Activated CD8-positive, alpha-beta T cell treated with anti-CD3 and anti-CD28 coated beads, Interleukin-2, amount 10 ng/mL, durations not matched to agents 7 days and 5 days (primary cell): ENCODE measurements around the gene NAA50. TPM values are rescaled to one million over a fixed set of nuclear protein-coding genes. Genes with fewer than 3 reads are reported as not detected.

Experiments used
- ATAC-seq: fragments of 150-1000 bp; cut with Tn5 transposase; one replicate; pipeline ENCODE4 v1.10.0; 2021; ENCODE audit warnings: moderate library complexity
- CTCF ChIA-PET: fragments of 350-600 bp; sonication (Branson Sonifier 250); formaldehyde crosslinking; loops from one replicate; lab custom pipeline; 2021; ENCODE audit warnings: antibody characterized with exemption; lab: Charles Lee
- POLR2A ChIA-PET: fragments of 350-600 bp; sonication (Branson Sonifier 250); formaldehyde crosslinking; loops from one replicate; lab custom pipeline; 2021; ENCODE audit warnings: antibody characterized with exemption; lab: Charles Lee
- DNase-seq: peaks from one replicate; pipeline ENCODE4 v3.0.0-alpha.2; 2020
- H3K27ac Mint-ChIP-seq: one replicate; pipeline ENCODE4 v1.8.0; 2021; ENCODE audit warnings: mild to moderate bottlenecking, mixed read lengths
- H3K27me3 Mint-ChIP-seq: one replicate; pipeline ENCODE4 v1.8.0; 2021; ENCODE audit warnings: low read depth, mixed read lengths
- H3K36me3 Mint-ChIP-seq: one replicate; pipeline ENCODE4 v1.8.0; 2021; ENCODE audit warnings: low read depth, mixed read lengths
- H3K4me1 Mint-ChIP-seq: one replicate; pipeline ENCODE4 v1.8.0; 2021; ENCODE audit warnings: low read depth, mixed read lengths
- H3K4me3 Mint-ChIP-seq: one replicate; pipeline ENCODE4 v1.8.0; 2021; ENCODE audit warnings: mild to moderate bottlenecking, mixed read lengths
- H3K9me3 Mint-ChIP-seq: one replicate; pipeline ENCODE4 v1.8.0; 2022; ENCODE audit warnings: mixed read lengths; ENCODE audit not compliant: insufficient read depth
- total RNA-seq, 2 experiments: library from RNA; stranded (reverse); gene quantifications; one replicate each; pipeline ENCODE4 v1.2.3, GENCODE V29; 2021

NAA50 gene
- total RNA-seq = 100 to 1,000 TPM; 108 to 116 TPM

DNA sequence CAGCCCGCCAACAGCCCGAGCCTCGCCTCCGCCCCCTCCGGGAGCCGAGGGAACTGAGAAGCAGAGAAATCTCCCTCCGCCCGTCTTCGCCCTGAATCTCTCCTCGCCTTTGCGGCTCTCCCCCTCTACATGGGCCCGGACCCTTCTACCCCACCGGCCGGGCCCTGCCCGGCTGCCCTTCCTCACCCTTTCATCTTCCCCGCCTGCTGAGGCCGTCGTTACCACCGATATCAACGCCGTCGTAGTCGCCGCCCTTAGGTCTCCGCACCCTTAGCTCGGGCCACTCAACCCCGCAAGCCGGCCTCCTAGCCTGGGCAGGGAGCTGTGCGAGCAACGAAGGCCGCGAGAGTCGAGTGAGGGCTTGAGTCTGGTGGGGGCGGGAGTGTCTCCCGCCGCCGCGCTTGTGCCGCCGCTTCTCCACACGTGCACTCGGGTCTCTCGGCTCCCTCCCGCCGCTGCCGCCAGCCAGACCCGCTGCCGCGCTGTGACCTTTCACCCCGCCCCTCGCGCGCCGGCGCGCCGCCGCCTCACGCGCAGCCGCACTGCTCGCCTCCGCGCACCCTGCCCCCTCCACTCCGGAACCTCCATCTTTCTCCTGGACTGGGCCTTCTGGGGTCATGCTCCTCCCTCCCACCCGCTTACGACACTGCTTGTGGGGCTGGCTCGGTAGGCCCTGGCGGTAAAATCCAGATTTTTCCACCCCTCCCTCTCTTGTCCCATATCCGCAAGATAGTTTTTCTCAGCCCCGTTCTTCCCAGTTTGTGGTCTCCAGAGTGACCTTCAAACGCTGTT is at the start of gene NAA50:
Gene NAA50, minus strand, starts transcription at position 494 of the 792 bp plus-strand sequence. Its CDS starts 300 bp downstream, at position 194.
- peak; percentile 80 for ATAC-seq
- H3K4me1 Mint-ChIP-seq = peaks cover 55% of the 10 kb centered on the region
- H3K4me3 Mint-ChIP-seq = peak within 1 kb of the TSS; percentile 96
- peak within 1 kb of the TSS; percentile 100 for H3K27ac Mint-ChIP-seq
- DNase-seq = peak; percentile 96
- H3K27me3 Mint-ChIP-seq = no peaks in the 10 kb centered on the region
- ChIA-PET CTCF (interaction anchor here (0.6 to 4.3 kb wide), 45 partner anchors 11 to 616 kb away, joined by 3 to 86 read pairs (median 6); partner anchors contain the start of genes GRAMD1C, SPICE1 and USF3), POLR2A (interaction anchor here (0.6 to 1.6 kb wide), 14 partner anchors 8 to 479 kb away, joined by 3 to 10 read pairs (median 4); partner anchors contain the start of genes SPICE1 and USF3)
- H3K36me3 Mint-ChIP-seq = peaks cover 25% of the 10 kb centered on the region
- no peaks in the 10 kb centered on the region for H3K9me3 Mint-ChIP-seq

DNA sequence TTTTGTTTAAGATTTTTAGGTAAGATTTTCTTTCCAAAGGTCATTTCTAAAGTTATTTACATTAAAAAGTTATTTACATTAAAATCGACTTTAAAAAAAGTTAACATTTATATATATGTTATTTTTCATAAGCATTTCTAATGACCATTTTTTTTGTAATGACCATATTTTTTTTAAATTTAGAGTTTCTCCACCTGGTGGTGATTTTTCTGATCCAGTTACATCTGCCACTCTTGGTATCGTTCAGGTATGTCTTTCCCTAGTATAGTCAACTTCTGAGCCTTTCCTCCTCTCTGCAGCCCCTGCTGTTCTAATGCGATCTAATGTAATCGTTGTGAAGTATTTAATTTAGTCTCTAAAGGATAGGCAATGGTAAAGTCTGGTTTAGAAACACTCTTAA is 49.6 kb upstream of the NAA50 start:
- H3K27ac Mint-ChIP-seq = no peak overlapping the region
- no peaks in the 10 kb centered on the region for H3K9me3 Mint-ChIP-seq
- CTCF ChIA-PET = interaction anchor here (1.0 kb wide), 1 partner anchor 59 kb away, joined by 4 read pairs; no protein-coding TSS in a partner anchor
- DNase-seq (no peak), ATAC-seq (no peak)
- no peak overlapping the region for H3K4me3 Mint-ChIP-seq
- peaks cover 22% of the 10 kb centered on the region for H3K36me3 Mint-ChIP-seq
- no peaks in the 10 kb centered on the region for H3K27me3 Mint-ChIP-seq
- H3K4me1 Mint-ChIP-seq = no peaks in the 10 kb centered on the region
- POLR2A ChIA-PET = no interaction called here

DNA sequence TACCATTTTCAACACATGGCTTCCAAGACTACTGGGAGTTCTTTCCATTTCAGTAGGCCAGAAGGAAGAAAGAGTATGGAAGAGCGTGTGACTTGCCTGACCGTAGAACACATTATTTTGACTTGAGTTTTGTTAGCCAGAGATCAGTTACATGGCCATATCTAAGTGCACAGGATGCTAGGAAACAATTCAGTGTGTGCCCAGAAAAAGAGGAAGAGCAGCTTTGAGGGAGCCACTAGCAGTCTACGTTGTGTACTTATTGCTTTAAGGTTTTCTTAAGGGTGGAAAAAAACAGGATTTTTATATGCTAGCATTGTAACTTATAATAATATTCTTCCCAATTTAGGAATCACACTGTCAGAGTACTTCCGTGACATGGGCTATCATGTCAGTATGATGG is 48.5 kb upstream of the NAA50 start:
- POLR2A ChIA-PET = no interaction called here
- ATAC-seq (no peak), DNase-seq (no peak)
- no peak overlapping the region for H3K4me3 Mint-ChIP-seq
- CTCF ChIA-PET = interaction anchor here (0.8 kb wide), 1 partner anchor 12 kb away, joined by 3 read pairs; no protein-coding TSS in a partner anchor
- no peak overlapping the region for H3K27ac Mint-ChIP-seq
- H3K27me3 Mint-ChIP-seq = no peaks in the 10 kb centered on the region
- peaks cover 16% of the 10 kb centered on the region for H3K36me3 Mint-ChIP-seq
- no peaks in the 10 kb centered on the region for H3K4me1 Mint-ChIP-seq
- H3K9me3 Mint-ChIP-seq = no peaks in the 10 kb centered on the region

DNA sequence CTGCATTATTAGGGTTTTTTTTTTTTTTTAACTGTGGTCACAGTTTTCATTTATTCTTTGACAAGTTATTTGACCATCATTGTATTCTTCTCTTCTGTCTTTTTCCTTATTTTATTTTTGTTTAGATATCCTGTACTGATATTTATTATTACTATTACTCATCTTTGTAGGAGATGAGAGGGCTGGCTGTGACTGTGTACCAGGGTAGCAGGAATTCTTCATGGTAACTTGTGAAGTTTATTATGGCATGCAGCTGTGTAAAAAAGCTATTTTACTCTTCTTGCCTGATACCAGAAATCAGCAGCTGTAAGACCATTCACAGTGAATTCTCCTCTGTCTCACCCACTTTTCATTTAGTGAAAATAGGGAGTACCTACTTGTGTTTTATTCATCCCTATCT is 45.3 kb upstream of the NAA50 start:
- ChIA-PET CTCF (interaction anchor here (1.5 kb wide), 2 partner anchors 46 to 55 kb away, joined by 3 to 5 read pairs; no protein-coding TSS in a partner anchor), POLR2A (interaction anchor here (0.7 kb wide), 1 partner anchor 10 kb away, joined by 3 read pairs; no protein-coding TSS in a partner anchor)
- no peak for ATAC-seq
- Mint-ChIP-seq H3K9me3 (no peaks in the 10 kb centered on the region), H3K27me3 (no peaks in the 10 kb centered on the region), H3K27ac (no peak overlapping the region), H3K4me3 (no peak overlapping the region), H3K4me1 (no peaks in the 10 kb centered on the region), H3K36me3 (peaks cover 12% of the 10 kb centered on the region)
- no peak for DNase-seq

DNA sequence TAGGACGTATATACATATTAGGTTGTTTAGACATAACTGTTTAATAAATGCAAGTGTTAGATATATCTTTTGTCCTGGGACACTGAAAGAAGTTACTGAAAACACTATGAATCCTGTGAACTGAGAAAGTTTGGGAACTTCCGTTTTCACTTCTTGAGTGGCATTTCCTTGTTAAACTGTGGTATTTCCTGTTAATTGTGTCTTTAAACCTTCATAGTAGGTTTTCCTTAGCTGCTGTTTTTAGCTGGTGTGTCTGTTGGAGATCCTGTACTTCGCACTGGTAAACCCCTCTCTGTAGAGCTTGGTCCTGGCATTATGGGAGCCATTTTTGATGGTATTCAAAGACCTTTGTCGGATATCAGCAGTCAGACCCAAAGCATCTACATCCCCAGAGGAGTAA is 37.9 kb upstream of the NAA50 start:
- no peaks in the 10 kb centered on the region for H3K9me3 Mint-ChIP-seq
- ChIA-PET CTCF (interaction anchor here (0.9 to 1.1 kb wide), 2 partner anchors 48 to 61 kb away, joined by 3 to 4 read pairs; no protein-coding TSS in a partner anchor), POLR2A (no interaction called here)
- peak overlapping the region; percentile 44 for H3K27ac Mint-ChIP-seq
- peaks cover 14% of the 10 kb centered on the region for H3K36me3 Mint-ChIP-seq
- H3K4me1 Mint-ChIP-seq = peaks cover 12% of the 10 kb centered on the region
- no peak for DNase-seq
- no peaks in the 10 kb centered on the region for H3K27me3 Mint-ChIP-seq
- H3K4me3 Mint-ChIP-seq = no peak overlapping the region
- peak; percentile 33 for ATAC-seq

DNA sequence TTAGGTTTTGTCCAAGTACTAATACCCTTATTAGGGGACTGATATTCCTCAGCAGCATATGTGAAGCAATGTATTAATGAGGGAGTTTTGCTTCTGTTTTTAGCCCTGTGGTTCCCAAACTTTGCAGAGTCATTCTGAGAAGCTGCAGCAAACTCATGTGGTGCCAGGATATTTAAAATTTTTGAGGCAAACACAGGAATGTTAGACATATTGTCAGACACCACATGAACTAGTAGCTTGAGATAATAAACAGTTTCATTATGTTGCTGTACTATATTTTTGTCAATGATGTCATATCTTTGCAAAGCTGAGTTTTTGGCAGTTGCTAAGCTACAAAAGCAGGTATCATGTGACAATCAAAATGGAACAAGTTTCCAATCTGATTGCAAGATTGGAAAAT is 37.4 kb upstream of the NAA50 start:
- ATAC-seq (peak; percentile 58), DNase-seq (no peak)
- Mint-ChIP-seq H3K27me3 (no peaks in the 10 kb centered on the region), H3K4me3 (no peak overlapping the region), H3K36me3 (peaks cover 11% of the 10 kb centered on the region), H3K9me3 (no peaks in the 10 kb centered on the region), H3K4me1 (peaks cover 12% of the 10 kb centered on the region), H3K27ac (no peak overlapping the region)
- ChIA-PET CTCF (interaction anchor here (0.9 to 1.1 kb wide), 2 partner anchors 48 to 61 kb away, joined by 3 to 4 read pairs; no protein-coding TSS in a partner anchor), POLR2A (no interaction called here)

DNA sequence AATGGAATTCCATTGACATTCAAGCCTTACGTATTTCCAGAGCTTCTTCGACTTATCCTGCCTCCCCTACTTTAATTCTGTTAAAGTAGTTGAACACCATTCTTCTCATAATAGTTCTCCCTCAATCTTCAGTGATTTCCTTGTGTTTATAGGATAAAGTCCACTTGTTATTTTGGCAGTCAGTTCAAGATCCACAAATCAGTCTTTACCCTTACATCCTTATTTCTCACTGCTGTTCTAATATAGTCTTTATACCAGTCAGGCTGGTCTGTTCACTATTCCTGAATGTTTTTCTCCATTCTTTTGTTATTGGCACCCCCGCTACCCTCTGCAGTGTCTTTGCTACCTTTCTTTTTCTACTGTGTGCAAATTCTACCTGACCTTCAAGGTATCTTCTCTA is 30.5 kb upstream of the NAA50 start:
- Mint-ChIP-seq H3K9me3 (no peaks in the 10 kb centered on the region), H3K4me3 (no peak overlapping the region), H3K36me3 (peaks cover 3% of the 10 kb centered on the region), H3K27me3 (no peaks in the 10 kb centered on the region), H3K27ac (no peak overlapping the region), H3K4me1 (peaks cover 3% of the 10 kb centered on the region)
- ATAC-seq (no peak), DNase-seq (no peak)
- POLR2A ChIA-PET = no interaction called here
- CTCF ChIA-PET = interaction anchor here (1.2 kb wide), 1 partner anchor 40 kb away, joined by 3 read pairs; no protein-coding TSS in a partner anchor

DNA sequence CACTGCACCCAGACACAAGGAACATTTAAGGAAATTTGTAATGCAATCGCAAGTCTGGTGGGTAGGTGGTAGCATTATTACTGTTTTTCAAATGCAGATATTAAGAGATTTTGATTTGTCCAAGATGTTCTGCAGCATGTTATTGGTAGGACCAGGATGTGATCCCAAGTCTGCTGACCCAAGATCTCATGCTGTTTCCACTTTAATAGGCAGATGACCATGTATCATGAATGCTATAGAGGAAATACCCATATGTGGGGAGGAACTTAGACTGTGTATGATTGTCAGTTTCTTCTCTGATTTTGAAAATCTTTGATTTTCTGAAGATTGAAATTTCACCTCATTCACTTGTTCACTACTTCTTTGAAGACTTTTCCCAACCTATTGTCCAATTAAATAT is 29.5 kb upstream of the NAA50 start:
- DNase-seq = no peak
- Mint-ChIP-seq H3K9me3 (no peaks in the 10 kb centered on the region), H3K36me3 (peaks cover 3% of the 10 kb centered on the region), H3K4me3 (no peak overlapping the region), H3K4me1 (peaks cover 3% of the 10 kb centered on the region), H3K27ac (no peak overlapping the region), H3K27me3 (no peaks in the 10 kb centered on the region)
- POLR2A ChIA-PET = no interaction called here
- ATAC-seq = no peak
- CTCF ChIA-PET = interaction anchor here (1.2 kb wide), 1 partner anchor 39 kb away, joined by 3 read pairs; no protein-coding TSS in a partner anchor

DNA sequence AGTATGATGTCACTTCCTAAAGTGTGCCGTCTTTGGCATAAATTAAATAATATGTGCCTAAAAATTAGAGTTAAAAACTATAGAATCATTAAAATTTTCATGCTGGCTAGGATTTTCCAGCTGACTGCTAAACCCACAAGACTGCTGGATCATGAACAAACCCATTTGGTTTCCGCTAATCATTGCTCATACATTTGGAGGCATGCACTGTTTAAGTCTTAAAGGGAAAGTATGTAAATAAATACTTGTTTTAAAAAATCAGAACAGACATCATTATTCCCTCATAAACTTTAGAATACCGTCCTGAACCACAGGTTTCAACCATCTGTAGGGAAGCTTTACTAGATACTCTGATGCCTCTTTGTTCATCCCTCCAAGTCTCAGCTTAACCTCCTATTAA is 27.3 kb upstream of the NAA50 start:
- DNase-seq (no peak), ATAC-seq (no peak)
- Mint-ChIP-seq H3K4me3 (no peak overlapping the region), H3K27me3 (no peaks in the 10 kb centered on the region), H3K4me1 (peaks cover 7% of the 10 kb centered on the region), H3K9me3 (no peaks in the 10 kb centered on the region), H3K36me3 (no peaks in the 10 kb centered on the region), H3K27ac (no peak overlapping the region)
- CTCF ChIA-PET = no interaction called here
- POLR2A ChIA-PET = no interaction called here

DNA sequence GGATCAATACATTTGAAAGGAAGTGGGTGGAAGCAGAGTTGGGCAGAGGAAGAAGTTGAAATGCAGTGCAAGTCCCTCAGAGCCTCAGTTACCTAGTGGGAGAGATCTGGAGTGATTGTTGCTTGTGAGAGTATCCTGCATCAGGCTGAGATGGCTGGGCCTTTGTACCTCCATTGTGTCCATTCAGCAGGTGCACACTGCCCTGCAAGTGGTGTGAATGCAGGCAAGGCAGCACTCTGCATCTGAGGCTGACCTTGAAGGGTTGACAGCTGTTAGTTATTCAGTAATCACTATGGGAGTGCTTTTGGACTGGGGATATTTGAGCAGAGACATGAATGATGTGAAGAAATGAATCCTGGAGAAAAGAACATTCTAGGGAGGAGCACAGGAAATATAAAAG is 25.9 kb upstream of the NAA50 start:
- H3K27ac Mint-ChIP-seq = no peak overlapping the region
- no peaks in the 10 kb centered on the region for H3K27me3 Mint-ChIP-seq
- no peaks in the 10 kb centered on the region for H3K9me3 Mint-ChIP-seq
- ChIA-PET CTCF (no interaction called here), POLR2A (no interaction called here)
- peaks cover 7% of the 10 kb centered on the region for H3K4me1 Mint-ChIP-seq
- H3K36me3 Mint-ChIP-seq = no peaks in the 10 kb centered on the region
- no peak overlapping the region for H3K4me3 Mint-ChIP-seq
- DNase-seq (no peak), ATAC-seq (no peak)

DNA sequence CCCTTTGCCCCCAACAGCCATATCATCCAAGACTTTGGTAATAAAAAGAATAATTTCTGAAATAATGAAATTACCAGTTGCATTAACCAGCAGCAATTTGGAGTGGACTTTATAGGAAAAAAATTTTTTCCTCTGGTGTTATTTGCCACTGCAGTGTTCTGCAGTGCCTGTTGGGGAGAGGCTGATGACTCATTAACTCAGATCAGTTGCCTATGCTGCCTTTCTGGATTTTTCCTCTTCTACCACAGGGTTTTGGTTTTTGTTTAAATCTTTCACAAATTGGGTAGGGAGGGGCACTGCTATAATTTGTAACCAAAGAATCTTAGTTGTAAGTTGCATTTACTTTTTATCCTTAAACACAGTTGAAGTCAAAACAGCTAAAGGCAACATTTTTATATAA is 23.5 kb upstream of the NAA50 start:
- ATAC-seq = no peak

DNA sequence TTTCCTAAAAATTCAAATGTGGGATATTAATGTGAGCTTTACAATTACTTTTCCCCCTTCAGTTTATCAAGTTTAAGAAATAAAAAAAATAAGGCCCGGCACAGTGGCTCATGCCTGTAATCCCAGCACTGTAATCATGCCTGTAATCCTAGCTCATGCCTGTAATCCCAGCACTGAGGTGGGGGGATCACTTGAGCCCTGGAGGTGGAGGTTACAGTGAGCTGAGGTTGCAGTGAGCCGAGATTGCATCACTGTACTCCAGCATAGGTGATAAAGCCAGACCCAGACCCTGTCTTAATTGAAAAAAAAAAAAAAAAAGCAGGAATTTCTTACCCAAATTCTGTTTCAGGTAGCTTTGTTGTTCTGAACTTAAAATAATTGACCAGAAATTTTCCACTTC is 18.6 kb upstream of the NAA50 start:
- POLR2A ChIA-PET = interaction anchor here (0.6 kb wide), 1 partner anchor 298 kb away, joined by 5 read pairs; no protein-coding TSS in a partner anchor
- Mint-ChIP-seq H3K9me3 (no peaks in the 10 kb centered on the region), H3K27me3 (no peaks in the 10 kb centered on the region)

More for the DNA sequence above, 23.5 kb upstream of the NAA50 start:
- Mint-ChIP-seq H3K4me3 (no peak overlapping the region), H3K9me3 (no peaks in the 10 kb centered on the region), H3K27ac (no peak overlapping the region), H3K4me1 (peaks cover 7% of the 10 kb centered on the region), H3K27me3 (no peaks in the 10 kb centered on the region), H3K36me3 (no peaks in the 10 kb centered on the region)
- ChIA-PET POLR2A (no interaction called here), CTCF (no interaction called here)
- DNase-seq = no peak

More for the DNA sequence above, 18.6 kb upstream of the NAA50 start:
- CTCF ChIA-PET = interaction anchor here (3.4 kb wide), 1 partner anchor 19 kb away, joined by 9 read pairs; the partner anchor contains the start of gene NAA50
- Mint-ChIP-seq H3K36me3 (peaks cover 1% of the 10 kb centered on the region), H3K4me3 (no peak overlapping the region), H3K27ac (no peak overlapping the region), H3K4me1 (peaks cover 4% of the 10 kb centered on the region)
- ATAC-seq = no peak
- DNase-seq = no peak
